Adipose tissue (tissue), 3 donors: Measurements from ENCODE around the gene DCUN1D4. TPM values are rescaled to one million over a fixed set of nuclear protein-coding genes. Genes with fewer than 3 reads are reported as not detected.
"Not testable (repeated sequence)": the region's sequence is repeated elsewhere in the genome, so short reads cannot be mapped to it uniquely, and the experiment has no call there.

Experiments used
- H3K27ac ChIP-seq: one replicate; pipeline ENCODE4 v1.5.1; 2013; ENCODE audit warnings: low read depth, low read length
- WGBS, 3 donors: extraction: QIAGEN DNeasy Blood & Tissue Kit; methylation state at CpG; one replicate each; pipeline ENCODE4 v1.1.7; 2013; 5-methylcytosine and 5-hydroxymethylcytosine counted together
- polyA plus RNA-seq, 3 donors: library from polyadenylated mRNA; stranded (reverse); fragments of 200-250 nt; gene quantifications; one replicate each; pipeline ENCODE4 v1.2.3, GENCODE V29; 2013
- donor health status: healthy with polysubstance abuse.
- donor health status: Bipolar disorder and iron deficiency.
- donor health status: healthy.

The DCUN1D4 gene
- polyA plus RNA-seq, 3 donors: 6.7 to 23.1 (median 15.5) TPM

DNA sequence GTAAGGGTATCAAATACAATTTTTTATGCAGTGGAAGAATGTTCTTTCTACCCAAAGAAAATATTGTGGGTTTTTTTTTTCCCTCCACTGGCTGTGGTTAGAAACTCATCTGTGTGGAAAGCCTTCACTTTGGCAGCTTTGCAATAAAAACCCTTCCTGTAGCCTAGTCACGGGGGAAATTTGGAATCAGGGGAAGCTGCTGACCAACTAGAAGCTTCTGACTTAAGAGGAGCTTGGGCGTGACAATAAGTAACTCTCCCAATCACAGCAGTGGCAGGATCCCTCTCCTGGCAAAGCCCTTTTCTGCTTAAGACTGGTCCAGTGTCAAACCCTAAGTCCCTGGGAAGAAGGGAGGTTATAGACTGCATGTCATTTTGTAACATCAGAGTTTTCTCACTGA lies 89.3 kb downstream of the DCUN1D4 start:
- 29 to 53% (median 34%) methylated on average over 2 of the region's 2 CpGs for WGBS, 3 donors
- no peak overlapping the region for H3K27ac ChIP-seq

DNA sequence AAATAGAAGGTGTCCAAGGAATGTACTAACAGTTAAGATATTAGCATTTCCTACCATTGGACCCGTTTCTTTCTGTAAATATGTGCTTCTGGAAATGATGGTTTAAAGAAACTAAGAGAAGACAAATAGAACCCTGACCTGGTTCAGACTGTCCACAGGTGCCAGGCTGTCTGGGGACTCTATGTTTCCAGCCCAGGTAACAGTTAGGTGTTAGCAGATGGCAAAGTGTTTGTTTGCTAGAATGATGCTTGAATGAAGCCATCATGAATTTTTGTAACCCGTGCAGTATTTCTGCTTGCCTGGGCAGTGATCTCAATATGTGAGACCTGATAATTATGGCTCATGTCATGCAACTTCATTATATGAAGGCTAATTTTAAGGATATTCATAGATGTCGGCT lies 89.7 kb downstream of the DCUN1D4 start:
- H3K27ac ChIP-seq: no peak overlapping the region
- WGBS, 3 donors: 66 to 71% (median 69%) methylated on average over 3 of the region's 3 CpGs

DNA sequence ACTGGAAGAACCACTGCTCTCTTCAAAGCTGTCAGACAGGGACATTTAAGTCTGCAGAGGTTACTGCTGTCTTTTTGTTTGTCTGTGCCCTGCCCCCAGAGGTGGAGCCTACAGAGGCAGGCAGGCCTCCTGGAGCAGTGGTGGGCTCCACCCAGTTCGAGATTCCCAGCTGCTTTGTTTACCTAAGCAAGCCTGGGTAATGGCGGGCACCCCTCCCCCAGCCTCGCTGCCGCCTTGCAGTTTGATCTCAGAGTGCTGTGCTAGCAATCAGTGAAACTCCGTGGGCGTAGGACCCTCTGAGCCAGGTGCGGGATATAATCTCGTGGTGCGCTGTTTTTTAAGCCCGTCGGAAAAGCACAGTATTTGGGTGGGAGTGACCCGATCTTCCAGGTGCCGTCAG lies 97.5 kb downstream of the DCUN1D4 start:
- WGBS, 3 donors: 84 to 89% (median 88%) methylated on average over 13 of the region's 13 CpGs
- H3K27ac ChIP-seq: not testable (repeated sequence)

DNA sequence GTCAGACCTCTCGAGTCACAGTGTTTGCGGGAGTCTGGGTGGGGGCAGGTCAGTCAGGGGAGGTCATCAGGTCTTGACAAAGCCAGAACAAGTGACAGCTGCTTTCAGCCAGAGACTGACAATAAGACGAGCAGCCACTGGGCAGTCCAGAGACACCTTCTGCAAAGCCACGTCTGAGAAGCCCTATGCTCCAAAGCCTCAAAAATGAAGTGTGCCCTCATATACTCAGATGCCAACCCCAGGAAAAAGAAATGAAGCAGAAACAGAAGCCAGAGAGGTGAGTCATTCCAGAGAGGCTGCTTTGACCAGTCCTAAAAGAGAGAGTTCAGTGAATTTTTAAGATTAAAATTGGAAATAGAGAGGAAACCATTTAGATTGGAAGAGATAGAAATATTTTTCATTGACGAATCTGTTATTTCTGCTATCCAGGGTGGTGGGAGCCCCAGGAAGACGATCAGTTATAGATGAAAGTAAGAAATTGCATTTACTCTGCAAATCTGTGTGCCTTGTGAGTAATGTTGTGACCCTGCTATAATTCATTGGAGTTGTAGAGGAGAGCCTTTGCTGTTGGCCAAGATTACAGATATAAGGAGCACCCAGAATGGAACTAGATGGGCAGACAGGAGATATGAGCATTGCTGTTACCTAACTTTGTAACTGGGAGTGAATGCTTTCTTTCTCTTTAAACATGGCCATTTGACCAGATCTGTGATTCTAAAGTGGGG lies 99.3 kb downstream of the DCUN1D4 start:
- 59 to 83% (median 80%) methylated on average over 6 of the region's 6 CpGs for WGBS, 3 donors
- no peak overlapping the region for H3K27ac ChIP-seq

DNA sequence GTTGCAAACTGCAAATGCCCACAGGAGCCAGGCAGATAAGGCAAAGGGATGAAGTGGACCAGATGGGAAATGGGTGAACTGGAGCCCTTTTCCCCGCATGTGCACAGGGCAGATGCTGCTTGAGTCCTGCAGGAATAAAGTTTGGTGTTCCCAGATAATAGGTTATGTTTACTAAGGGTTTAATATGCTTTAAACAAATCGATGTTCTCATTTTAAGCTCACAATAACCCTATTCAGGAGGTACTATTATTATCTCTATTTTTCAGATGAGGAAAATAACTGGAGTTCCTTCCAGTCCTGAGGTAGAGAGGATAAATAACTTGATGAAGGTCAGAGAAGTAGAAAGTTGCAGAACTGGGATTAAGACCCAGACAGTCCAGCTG lies 99.9 kb downstream of the DCUN1D4 start:
- WGBS, 3 donors: 67 to 85% (median 81%) methylated on average over 2 of the region's 2 CpGs

DNA sequence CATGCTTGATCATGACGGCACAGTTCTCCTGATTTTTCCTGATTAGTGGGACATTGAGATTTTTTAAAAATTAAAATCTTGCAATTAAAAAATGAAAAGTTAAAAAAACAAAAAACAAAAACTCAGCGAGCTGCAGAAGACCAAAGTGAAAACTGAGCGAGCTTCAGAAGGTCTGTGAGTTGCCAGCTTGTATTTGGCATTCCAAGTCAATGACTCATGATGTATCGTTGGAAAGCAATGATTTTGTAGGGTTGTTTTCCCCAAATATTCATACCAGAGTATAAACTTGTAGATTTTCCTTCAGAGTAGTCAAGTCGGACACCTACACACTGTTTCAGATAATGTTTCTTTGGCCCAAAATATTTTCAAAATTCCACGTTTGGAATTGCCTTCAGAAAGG lies 100.3 kb downstream of the DCUN1D4 start:
- 57 to 77% (median 76%) methylated on average over 6 of the region's 6 CpGs for WGBS, 3 donors

More for the DNA sequence above, 99.9 kb downstream of the DCUN1D4 start:
- no peak overlapping the region for H3K27ac ChIP-seq

DNA sequence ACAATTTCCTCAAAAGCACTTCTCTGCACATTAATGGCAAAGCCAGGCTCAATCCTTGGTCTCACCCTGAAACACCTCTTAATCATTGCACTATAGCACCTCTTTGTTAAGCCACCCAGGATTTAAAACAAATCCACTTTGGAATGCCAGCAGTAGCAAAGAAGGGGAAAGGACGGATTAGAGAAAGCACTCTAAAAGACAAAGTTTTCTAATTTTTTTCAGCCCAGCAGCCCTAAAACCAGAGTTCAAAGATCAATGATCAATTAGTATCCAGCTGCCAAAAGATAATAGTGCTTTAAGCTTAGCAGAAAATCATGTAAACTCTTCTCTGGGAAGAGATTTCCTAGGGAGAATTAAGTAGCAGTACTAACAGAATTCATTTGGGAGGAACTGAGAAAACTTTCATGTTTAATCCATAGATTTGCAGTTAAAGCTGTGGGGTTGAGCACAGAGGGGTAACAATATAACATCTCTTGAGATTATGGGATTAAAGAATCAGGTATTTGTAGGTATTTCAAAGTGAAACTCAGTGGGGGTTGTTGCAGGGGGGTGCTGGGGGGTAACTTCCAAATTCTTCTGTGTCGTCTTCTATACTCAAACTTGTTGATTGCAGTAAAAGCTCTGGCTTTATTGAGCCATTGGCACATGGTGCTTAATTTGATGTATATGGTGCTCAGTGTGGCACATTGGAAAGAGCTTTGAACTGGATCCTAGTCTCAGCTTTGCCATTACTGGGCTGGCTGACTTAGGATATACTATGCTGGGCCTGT lies 115.4 kb downstream of the DCUN1D4 start:
- WGBS, 3 donors: 47 to 79% (median 73%) methylated on average over 2 of the region's 2 CpGs
- no peak overlapping the region for H3K27ac ChIP-seq

More for the DNA sequence above, 100.3 kb downstream of the DCUN1D4 start:
- H3K27ac ChIP-seq: no peak overlapping the region

DNA sequence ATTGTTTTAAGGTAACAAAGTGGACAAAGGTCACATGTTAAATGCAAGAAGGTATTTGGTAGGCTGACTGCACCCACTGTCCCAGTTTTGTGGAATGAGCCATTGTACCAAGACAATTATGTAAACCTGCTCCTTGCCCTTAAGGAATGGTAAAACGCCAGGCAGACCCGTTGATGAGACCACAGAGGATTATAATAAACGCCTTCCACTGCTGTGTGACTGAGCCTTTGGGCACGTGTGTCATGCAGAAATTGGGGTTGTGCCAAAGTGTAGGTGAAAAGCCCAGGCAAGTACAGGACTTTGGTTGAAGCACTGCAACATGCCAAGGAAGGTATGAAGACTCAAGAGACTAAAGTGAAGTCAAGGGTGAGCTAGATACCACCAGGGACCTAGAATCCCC lies 117.5 kb downstream of the DCUN1D4 start:
- WGBS, 3 donors: 65% methylated on average over 4 of the region's 4 CpGs
- no peak overlapping the region for H3K27ac ChIP-seq

DNA sequence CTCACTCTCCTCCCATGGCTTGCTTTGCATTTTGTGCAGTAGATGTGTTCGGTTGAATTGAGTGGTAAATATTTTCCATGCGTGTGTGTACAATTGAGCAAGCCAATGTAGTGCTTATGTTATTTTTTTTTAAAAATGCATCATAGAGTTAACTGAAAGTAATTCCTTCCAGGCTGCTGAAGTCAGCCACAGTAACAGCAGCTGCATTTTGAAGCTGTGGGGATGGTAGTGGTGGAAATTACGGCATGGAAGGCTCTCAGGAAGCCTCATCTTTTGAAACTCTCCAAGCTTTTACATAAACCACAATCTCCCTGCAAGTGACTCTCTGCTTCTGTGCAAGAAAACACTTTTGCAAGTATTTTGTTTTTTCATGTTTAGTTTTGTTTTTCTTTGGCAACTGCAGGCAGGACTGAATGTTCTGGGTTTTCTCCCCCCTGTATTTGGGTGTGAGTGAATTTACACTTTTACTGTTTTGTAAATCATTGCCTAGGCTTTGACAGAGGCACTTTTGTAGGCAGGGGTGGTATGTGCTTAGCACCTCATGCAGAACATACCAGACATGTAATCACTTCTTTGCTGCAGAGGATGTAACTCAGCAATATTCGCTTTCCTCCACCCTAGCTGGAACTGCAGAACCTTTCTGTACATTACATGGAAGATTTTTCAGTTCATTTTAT lies 121.0 kb downstream of the DCUN1D4 start:
- H3K27ac ChIP-seq: no peak overlapping the region

DNA sequence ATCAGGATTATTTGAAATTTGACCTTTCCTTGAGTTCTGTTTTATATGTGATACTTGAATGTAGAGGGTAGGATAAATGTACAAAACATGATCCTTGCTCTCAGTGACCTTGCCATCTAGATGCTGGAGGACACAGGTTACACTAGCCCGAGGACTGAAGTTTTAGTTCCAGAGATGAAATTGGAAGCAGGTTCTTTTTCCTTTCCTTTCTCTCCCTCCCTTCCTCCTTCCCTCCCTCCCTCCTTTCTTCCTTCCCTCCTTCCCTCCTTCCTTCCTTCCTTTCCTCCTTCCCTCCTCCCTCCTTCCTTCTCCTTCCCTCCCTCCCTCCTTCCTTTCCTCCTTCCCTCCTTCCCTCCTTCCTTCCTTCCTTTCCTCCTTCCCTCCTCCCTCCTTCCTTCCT lies 122.9 kb downstream of the DCUN1D4 start:
- WGBS, 3 donors: 76 to 96% (median 88%) methylated on average over 1 of the region's 1 CpG
- no peak overlapping the region for H3K27ac ChIP-seq

More for the DNA sequence above, 121.0 kb downstream of the DCUN1D4 start:
- WGBS, 3 donors: 56 to 74% (median 65%) methylated on average over 4 of the region's 4 CpGs

Other genes starting within 250 kb of the DCUN1D4 start
- gene LRRC66, start 177.2 kb downstream of the DCUN1D4 start, polyA plus RNA-seq: under 1 TPM; 0.07 to 0.27 (median 0.11) TPM
- 10 to 100 TPM in 2 of 3 donors, 1 to 10 TPM in 1; 4.2 to 29.8 (median 18.0) TPM for gene SGCB, start 195.1 kb downstream of the DCUN1D4 start, polyA plus RNA-seq
- gene SPATA18, start 208.2 kb downstream of the DCUN1D4 start, polyA plus RNA-seq: 1 to 10 TPM in 2 of 3 donors, under 1 TPM in 1; 0.47 to 2.5 (median 1.7) TPM